Stimulated activated CD4-positive, alpha-beta T cell treated with anti-CD3 and anti-CD28 coated beads, TNF-alpha, amount 100 ng/mL, for 1 hour (primary cell): ENCODE results near the gene SLAMF7.
"Not testable (repeated sequence)": the region's sequence is repeated elsewhere in the genome, so short reads cannot be mapped to it uniquely, and the experiment has no call there.

Experiments used
- DNase-seq, 3 donors: peaks; one replicate each; pipeline ENCODE4 v3.0.0-alpha.2; 2020; ENCODE audit warnings: low read depth in 3 of 3, low spot score in 1 of 3

Gene SLAMF7

GRCh38 chr1:160739098-160739511 is at the start of gene SLAMF7:
TSS of gene SLAMF7 (plus strand) at chr1:160739247. CDS start at chr1:160739302, 55 bp downstream.
- no peak for DNase-seq

GRCh38 chr1:160692390-160692789 is 46.7 kb upstream of the SLAMF7 start:
- not testable (repeated sequence) for DNase-seq

GRCh38 chr1:160702100-160702499 is 36.9 kb upstream of the SLAMF7 start:
- DNase-seq = no peak

- no peak for DNase-seq
These were observed 34.8 kb upstream of the SLAMF7 start for GRCh38 chr1:160704250-160704649.

- not testable (repeated sequence) for DNase-seq
These were observed 33.8 kb upstream of the SLAMF7 start for GRCh38 chr1:160705212-160705621.

GRCh38 chr1:160705742-160706141 is 33.3 kb upstream of the SLAMF7 start:
- DNase-seq = no peak

GRCh38 chr1:160706526-160707235 is 32.4 kb upstream of the SLAMF7 start:
- no peak for DNase-seq

- DNase-seq = no peak
These were observed 31.6 kb upstream of the SLAMF7 start for GRCh38 chr1:160707236-160708064.

- no peak for DNase-seq
These were observed 30.9 kb upstream of the SLAMF7 start for GRCh38 chr1:160708118-160708517.

GRCh38 chr1:160708801-160709200 is 30.2 kb upstream of the SLAMF7 start:
- DNase-seq = no peak

GRCh38 chr1:160709715-160710114 is 29.3 kb upstream of the SLAMF7 start:
- DNase-seq = no peak

- no peak for DNase-seq
These were observed 28.4 kb upstream of the SLAMF7 start for GRCh38 chr1:160710517-160711252.

GRCh38 chr1:160711276-160711601 is 27.8 kb upstream of the SLAMF7 start:
- DNase-seq = no peak

GRCh38 chr1:160711602-160712311 is 27.3 kb upstream of the SLAMF7 start, which contains the start of gene CD48:
TSS of gene CD48 (minus strand) at chr1:160711822. CDS start at chr1:160711763, 59 bp downstream.
- DNase-seq = peak in 2 of 3 donors; percentile 12 to 16

- DNase-seq = peak in 1 of 3 donors; percentile 22
These were observed 26.4 kb upstream of the SLAMF7 start for GRCh38 chr1:160712525-160713080.

GRCh38 chr1:160713161-160713560 is 25.9 kb upstream of the SLAMF7 start:
- no peak for DNase-seq

- DNase-seq = not testable (repeated sequence)
These were observed 24.9 kb upstream of the SLAMF7 start for GRCh38 chr1:160714034-160714648.

GRCh38 chr1:160716013-160716412 is 23.0 kb upstream of the SLAMF7 start:
- no peak for DNase-seq

- no peak for DNase-seq
These were observed 21.7 kb upstream of the SLAMF7 start for GRCh38 chr1:160717306-160717705.

- DNase-seq = no peak
These were observed 20.8 kb upstream of the SLAMF7 start for GRCh38 chr1:160718210-160718609.
